ENCODE measurements around the gene MCM8.

GRCh38 chr20:6026051-6026450, 75.6 kb downstream of the MCM8 start:
- TF ChIP-seq CTCF (optimal IDR thresholded peaks at IDR 0.05 in 1 of 3, IDR thresholded peaks at IDR 0.05 in 1 of 3, conservative IDR thresholded peaks at IDR 0.05 in 1 of 3; ENCODE audit: extremely low read depth in 1 of 3, insufficient read depth in 2 of 3, low read length in 3 of 3) (no peak), EZH2 (IDR thresholded peaks at IDR 0.05; ENCODE audit: low read length) (no peak)
